GM04504 (cell line): ENCODE data around the gene SRP9.
A peak's percentile ranks its signal among the peaks of the same experiment; 100 is the strongest.

Source experiments
- DNase-seq: peaks from one replicate; pipeline ENCODE4 v3.0.0-alpha.2; 2012; ENCODE audit warnings: low read depth

Gene SRP9, protein sequence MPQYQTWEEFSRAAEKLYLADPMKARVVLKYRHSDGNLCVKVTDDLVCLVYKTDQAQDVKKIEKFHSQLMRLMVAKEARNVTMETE

DNA sequence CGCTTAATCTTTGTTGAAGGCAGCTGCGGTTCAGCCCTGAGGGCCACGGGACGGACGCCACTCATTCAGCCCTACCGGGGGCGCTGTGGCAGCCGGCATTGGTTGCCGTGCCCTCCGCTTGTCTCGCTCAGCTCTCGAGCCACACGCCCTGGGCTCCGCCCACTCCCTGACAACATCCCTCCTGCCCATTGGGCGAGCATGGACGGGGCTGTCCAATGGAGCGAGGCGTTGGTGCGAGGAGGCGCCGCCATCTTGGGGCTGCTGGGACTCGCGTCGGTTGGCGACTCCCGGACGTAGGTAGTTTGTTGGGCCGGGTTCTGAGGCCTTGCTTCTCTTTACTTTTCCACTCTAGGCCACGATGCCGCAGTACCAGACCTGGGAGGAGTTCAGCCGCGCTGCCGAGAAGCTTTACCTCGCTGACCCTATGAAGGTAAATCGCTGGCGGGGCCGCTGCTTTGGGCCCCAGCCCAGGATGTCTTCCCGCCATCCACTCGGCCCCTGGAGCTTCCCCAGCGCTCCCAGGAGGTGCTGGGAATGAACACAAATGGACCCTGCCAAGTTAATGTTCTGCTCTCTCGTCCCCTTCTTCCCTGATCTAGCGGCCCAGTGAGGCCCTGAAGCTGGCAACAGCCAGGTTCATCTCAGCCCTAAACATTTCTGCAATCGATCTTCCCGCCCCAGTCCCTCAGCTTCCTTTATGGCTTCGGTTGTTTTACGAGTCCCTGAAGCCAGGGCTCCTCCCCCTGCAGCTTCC lies at the start of gene SRP9:
Gene SRP9 (plus strand): TSS at position 244 of the 754 bp plus-strand sequence. CDS start 115 bp downstream, at position 359.
- DNase-seq, result peak; percentile 97

DNA sequence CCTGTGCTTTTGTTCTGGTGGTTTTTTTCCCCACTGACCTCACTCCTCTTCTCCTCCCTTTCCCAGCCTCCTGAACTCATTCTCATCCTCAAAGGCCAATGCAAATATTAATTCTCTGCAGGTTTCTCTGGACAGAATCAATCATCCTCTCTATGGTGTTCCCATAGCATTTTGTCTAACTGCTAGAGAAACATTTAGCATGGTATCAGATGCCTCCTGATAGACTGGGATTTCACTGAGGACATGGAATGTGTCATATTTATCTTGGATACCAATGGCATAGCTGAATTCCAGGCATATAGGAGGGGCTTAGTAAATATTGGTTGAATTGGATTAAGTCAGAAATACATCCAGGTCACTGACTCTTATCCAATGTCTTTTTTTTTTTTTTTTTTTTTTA lies 46.1 kb upstream of the SRP9 start:
- DNase-seq, result no peak

DNA sequence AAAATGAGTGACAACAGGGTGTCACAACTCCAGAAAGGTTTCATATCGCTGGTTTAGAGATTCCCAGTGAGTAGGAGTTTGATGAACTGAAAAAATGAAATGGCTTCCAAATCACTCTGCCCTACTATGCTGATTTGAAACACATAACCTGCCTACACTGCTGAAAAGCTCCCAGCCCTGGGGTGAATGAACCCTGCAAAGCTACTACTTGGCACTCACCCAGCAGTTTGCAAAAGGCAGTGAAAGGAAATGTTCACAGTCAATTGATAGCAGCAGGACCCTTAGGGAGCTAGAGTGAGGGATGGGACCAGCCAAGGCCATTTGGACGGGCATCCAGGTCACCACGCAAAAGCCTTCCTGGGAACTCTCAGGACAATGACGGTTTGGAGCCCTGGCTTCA lies 44.4 kb upstream of the SRP9 start:
- no peak for DNase-seq

DNA sequence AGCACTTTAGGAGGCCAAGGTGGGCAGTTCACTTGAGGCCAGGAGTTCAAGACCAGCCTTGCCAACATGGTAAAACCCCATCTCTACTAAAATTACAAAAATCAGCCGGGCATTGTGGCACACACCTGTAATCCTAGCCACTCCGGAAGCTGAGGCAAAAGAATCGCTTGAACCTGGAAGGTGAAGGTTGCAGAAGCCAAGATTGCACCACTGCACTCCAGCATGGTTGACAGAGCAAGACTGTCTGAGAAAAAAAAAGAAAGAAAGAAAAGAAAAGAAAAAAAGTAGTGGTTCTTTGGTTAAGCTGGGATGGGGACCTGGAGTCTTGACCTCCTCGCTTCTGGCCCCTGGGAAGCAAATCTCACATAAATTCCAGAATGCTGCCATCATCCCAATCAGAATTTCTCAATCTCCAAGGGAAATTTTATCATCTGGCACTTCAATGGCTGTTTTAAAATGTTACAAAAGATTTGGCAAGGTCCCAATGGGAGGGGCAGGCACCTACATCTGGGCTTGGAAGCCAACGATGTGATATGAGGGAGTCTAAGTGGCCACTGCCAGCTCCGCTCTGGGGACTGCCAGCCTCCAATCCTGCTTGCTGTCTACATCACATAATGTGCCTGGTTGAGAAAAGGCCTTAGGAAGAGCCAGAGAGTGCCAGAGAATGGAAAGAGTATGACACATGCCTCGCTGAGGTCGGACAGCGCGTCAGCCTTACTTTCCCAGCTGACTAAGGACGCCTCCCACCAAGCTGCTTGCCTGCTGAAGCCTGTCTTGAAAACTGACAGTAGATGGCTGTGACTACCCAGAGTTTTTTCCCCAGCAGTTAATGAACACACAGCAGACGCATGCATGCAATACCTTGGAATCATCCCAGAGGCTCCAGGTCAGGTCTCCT lies 42.1 kb upstream of the SRP9 start:
- DNase-seq, result peak; percentile 92

DNA sequence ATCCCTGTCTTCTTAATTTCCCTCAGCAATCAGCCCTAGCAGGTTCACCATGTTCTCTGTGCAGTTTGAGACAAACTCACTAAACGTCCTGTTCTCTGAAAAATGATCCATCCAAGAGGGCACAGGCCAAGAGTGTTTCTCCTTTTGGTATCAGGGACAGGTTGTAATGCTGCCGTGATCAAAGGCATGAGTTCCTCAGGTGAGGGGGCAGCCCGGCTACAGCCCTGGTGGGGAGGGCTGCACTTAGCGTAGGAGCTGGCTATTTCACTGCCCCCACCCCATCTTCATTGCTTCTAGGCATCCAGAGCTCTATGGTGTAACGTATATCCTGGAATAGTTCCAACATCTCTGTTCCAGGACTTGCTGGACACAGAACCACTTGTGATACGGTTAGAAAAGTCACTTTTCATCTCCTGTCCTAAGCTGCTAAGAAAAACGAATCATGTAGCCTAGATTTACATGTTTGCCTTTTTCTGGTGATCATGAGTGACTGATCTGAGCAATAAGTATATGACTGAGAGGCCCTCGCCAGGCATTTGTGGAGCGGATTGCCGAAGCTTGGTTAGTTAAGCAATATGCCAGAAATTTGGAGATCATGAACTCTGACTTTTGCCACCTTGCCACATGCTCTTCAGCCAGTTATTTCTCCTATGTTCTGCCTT lies 41.1 kb upstream of the SRP9 start:
- no peak for DNase-seq

DNA sequence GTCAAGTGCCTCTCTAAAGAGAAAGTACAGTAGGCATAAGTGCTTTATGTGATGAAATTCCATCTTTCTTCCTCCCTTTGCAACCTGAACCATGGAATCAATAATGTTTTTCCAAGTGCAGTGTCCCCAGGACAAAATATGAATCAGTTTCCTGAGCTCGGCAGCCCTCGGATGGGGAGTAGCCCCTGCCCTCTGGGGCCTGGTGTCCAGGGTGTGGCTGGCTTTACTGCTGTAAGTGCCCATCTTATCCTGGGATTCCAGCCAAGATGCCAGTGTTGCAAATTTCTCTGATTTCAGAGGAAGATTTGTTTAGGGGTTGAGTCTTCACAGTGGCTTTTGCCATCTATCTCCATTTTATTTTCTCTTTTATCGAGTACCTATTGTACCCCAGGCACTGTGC lies 40.5 kb upstream of the SRP9 start:
- DNase-seq, result no peak

DNA sequence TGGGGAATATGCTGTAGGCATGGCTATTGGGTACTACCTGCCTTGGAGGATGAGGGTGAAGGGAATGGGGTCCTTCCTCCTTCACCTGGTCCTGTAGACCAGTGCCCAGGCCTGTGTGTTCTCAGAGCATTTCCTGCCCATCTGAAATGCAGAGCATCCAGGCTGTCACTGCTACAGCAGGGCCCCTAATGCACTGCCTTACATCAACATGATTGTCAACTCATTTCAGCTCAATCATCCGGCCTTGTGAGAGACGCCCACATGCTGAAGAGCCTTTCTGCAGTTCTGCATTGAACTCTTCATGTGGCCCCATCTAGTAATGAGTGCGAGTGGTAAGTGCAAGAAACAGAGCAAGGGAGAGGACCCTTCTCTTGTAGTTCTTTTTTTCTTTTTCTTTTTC lies 39.8 kb upstream of the SRP9 start:
- no peak for DNase-seq

DNA sequence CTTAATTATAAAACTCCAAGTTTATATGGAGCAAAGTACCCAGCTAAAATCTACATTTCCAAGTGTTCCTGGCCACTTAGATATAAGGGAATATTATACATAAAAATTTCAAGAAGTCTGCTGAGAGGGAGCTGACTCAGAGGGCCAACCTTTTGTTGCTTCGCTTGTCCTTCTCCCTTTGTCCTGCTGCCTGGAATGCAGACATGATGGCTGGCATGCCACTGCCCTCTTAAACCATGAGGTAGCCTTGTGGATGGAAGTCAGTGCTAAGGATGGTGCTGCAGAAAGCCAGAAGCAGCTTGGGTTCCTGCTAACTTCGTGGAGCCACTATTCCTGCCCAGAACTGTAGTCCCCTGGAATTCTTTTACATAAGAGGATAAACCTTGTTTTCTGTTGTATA lies 38.9 kb upstream of the SRP9 start:
- no peak for DNase-seq

DNA sequence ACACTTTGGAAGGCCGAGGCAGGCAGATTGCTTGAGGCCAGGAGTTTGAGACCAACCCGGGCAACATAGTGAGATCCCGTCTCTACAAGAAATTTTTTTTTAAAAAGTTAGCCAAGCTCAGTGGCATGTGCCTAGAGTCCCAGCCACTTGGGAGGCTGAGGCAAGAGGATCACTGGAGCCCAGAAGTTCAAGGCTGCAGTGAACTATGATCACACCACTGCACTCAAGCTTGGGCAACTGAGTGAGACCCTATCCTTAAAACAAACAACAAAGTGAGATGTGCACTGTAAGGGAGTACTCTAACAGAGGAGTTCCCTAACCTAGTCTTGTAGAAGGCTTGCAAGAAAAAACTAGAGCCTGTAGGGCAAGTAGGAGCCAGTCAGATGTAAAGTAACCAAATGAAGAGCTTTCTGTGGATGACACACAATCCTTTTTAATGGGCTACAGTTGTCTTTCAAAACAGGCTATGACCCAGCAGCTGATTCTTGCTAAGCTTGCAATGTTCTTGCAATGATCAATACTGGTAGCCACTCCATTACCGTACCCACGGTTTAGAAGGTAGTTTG lies 38.0 kb upstream of the SRP9 start:
- no peak for DNase-seq

DNA sequence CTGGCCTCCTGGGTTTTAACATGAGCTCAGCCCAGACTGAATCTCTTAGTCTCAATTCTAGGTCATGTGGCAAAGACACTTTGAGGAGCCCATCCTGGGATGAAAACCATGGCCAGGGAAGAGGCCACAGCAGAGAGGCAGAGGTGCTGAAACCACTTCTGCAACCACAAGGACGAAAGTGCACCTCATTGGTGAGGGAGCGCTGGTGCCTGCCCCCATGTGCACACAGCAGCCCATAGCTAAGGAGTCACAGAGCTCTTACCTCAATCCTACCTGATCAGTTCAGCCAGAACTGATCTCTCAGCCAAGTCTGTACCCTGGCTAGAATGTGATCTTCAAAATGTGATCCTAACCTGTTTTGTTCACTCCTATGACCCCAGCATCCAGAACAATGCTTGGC lies 32.9 kb upstream of the SRP9 start:
- no peak for DNase-seq

DNA sequence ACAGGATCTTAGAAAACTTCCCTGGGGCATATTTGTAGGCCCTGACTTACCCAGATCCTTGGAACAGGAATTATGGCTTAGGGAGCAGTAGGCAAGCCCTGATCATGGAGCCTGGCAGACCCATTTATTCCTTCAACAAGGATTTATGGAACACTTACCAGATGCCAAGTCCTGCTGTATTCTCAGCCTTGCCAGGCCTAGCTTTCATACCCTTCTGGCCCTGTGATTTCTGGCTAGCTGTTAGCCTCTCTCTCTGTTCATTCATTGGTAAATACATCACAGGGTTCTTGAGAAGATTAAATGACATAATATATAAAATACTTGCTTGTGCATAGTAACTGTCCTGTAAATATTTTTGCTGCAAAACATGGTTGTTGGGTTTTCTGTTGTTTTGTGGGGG lies 32.4 kb upstream of the SRP9 start:
- no peak for DNase-seq

DNA sequence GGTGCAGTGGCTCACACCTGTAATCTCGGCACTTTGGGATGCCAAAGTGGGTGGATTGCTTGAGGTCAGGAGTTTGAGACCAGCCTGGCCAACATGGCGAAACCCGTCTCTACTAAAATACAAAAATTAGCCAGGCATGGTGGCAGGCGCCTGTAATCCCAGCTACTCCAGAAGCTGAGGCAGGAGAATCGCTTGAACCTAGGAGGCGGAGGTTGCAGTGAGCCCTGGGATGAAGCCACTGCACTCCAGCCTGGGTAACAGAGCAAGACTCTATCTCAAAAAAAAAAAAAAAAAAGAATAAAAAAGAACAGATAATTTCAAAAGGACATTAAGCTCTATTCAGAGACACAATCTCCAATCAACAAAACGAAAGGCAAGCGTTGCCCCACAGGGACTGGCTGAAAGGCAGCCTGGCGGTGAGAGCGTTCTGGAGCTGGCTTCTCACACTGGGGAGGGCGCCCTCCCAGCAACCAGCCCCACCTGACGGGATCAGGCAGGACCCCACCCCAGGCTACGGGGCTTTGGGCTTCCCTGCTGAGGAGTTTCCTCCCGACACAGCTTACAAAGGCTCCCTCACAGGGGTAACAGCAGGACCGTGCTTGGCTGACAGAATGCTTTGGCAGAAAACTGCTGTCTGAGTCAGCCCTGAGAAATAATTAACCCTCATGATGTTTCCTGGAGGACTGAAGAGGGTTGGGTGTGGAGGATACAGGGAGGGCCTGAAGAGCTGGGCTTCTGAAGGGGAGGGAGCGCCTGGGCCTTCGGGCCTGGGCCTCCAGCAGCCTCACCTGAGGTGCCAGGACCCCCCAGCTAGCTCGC lies 31.1 kb upstream of the SRP9 start:
- peak; percentile 87 for DNase-seq

DNA sequence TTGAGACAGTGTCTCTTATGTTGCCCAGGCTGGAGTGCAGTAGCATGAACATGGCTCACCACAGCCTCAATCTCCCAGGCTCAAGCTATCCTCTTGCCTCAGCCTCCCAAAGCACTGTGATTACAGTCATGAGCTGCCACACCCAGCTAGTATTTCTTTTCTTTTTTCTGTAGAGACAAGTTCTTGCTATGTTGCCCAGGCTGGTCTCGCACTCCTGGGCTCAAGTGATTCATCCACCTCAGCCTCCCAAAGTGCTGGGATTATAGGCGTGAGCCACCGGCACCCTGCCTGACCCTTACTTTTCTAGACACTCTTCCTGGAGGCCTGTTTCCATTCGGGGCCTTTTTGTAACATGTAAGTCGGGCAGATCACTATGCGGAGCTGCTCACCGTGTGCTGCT lies 30.1 kb upstream of the SRP9 start:
- no peak for DNase-seq

DNA sequence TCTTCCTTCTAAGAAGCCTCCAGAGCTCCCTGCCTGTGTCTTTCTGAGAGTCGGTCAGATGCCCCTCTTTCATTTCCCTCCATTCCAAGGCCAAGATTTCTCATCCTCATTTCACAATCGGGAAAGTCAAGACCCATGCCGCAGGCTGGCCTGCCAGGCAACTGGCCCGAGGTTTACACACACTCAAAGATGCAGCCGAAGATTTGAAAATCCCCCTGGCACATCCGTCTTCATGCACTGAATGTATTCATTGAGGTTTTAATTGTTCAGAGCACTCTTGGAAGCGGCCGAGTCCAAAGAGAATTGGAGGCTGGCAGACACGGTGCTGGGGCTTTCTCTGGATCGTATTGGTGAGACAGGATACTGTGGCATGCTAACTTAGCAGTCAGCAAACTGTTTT lies 29.1 kb upstream of the SRP9 start:
- no peak for DNase-seq

DNA sequence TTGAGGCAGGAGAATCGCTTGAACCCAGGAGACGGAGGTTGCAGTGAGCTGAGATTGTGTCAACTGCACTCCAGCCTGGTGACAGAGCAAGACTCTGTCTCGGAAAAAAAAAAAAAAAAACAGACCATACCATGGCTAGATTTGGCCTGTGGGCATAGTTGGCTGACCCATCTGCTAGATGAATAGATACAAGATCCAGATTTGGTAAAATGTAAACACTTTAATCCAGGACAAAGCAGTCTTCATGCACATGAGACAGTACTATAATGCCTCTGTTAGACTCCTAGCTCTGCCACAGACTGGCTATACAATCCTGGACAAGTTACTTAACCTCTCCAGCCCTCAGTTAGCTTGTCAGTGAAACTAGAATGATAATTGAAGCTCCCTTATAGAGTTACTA lies 27.9 kb upstream of the SRP9 start:
- DNase-seq, result no peak

DNA sequence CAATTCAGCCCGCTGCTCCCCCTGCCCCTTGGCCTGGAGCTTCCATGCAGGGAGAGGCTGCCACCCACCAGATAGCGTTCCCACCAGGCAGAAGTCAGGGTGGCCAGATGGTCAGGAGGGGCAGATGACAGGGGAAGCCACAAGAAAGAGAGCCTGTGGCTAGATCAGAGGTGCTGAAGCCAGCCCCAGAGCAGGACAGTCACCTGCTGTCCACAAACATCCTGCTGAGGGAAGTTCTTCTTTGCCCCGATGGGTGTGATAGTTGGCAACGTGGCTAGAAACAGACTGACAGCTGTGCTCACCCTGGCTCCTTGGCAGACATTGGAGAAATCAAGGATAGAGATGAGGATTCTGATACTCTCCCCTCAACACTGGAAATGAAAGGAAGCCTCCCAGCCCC lies 27.2 kb upstream of the SRP9 start:
- DNase-seq, result no peak

DNA sequence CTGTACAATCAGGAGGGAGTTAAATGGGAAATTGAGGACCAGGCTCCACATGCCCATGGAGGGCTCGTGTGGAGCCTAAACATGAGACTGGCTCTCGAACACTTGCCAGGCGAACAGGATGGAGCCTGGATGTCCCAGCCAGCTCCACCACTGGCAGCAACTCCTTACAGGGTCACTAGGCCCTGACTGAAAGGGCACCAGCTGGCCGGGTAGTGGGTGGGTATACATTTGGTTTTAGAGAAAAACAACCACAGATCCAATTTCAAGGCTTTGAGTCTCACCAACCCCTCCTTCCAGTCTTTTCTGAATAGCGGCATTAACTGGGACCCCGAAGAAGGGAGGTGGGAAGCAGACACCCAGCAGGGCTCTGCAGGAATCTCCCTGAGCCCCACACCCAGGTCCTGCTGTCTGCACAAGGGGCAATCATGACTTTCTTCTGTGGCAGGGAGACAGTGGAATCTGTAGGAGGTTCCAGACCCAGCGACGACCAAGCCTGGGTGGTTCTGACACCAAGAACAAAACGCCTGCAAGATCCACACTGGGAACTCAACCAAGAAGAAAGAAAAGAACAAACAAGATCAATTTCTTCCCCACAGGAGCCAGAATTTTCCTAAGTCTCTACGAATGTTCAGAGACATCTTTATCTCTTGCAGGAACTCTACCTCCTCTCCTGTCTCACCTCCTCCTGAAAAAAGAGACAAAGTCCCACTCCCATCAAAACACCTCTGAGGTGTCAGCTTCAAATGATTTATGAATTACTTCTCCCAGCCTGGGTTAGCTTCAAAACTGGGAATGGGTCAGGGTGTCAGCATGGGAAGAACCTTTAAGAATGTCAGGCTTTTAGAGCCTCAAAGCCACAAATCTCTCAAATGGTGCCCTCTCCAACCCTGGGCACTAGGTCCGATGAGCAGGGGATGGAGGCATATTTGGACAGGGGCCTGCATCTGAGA lies 26.5 kb upstream of the SRP9 start:
- DNase-seq, result no peak

DNA sequence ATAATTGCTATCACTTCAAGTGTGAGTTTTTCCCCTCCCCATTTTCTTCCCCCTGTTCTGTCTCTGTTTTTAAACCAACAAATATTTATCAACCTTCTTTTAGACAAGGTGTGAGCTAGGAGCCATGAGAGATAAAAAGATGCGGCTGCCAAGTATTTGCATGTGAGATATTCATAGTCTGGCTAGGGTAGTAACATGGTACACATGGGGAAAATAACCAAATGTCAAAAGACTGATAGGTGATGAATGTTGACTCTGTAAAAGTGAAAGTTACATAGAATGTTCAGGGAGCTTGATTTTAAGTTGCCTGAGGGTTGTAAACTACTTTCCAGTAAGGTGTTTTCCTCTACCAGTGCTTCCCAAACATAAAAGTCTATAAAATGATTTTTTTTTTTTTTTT lies 25.4 kb upstream of the SRP9 start:
- DNase-seq, result no peak

DNA sequence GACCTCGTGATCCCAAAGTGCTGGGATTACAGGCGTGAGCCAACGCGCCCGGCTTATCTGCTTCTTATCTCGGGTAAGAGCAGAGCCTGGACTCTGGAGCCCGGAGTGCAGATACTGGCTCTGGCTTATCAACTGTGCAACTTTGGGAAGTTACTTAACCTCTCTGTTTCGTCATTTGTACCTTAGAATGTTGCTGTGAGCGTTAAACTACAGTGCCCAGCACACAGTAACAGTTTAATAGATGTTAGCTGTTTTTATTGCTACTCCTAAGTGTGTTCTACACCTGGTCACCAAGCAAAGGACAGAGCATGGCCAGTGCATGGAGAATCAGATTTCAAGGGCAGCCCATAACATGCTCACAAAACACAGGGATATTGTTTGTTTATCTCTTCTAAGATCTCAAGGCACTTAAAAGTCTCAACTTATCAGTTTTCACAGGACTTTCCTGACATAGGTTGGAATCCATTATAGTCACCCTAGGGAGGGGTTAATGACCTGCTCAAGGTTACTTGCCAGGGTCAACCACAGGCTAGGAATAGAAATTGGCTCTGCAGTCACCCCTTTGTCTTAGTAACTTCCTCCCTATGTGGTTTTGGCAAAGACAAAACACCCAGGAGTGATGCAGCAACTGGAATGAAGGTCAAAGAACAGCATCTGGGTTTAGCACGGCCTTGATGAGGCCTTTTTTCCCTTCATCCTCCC lies 22.5 kb upstream of the SRP9 start:
- DNase-seq, result peak; percentile 80
